NB4 (cell line): Measurements from ENCODE around the gene CCL27.

Experiments
- MAX ChIP-seq: IDR thresholded peaks from 2 replicates; pipeline ENCODE4 v1.6.1; 2011; ENCODE audit warnings: low read depth, low read length
- MYC ChIP-seq: IDR thresholded peaks from 2 replicates; pipeline ENCODE4 v1.6.1; 2011; ENCODE audit warnings: low read depth, low read length
- TF ChIP-seq, protein P1 (sequence below): IDR thresholded peaks from one replicate; pipeline ENCODE4 v1.5.1; 2012; ENCODE audit warnings: low read depth, low read length

- TF ChIP-seq MAX (no peak), MYC (no peak)
- TF ChIP-seq, protein P1, sequence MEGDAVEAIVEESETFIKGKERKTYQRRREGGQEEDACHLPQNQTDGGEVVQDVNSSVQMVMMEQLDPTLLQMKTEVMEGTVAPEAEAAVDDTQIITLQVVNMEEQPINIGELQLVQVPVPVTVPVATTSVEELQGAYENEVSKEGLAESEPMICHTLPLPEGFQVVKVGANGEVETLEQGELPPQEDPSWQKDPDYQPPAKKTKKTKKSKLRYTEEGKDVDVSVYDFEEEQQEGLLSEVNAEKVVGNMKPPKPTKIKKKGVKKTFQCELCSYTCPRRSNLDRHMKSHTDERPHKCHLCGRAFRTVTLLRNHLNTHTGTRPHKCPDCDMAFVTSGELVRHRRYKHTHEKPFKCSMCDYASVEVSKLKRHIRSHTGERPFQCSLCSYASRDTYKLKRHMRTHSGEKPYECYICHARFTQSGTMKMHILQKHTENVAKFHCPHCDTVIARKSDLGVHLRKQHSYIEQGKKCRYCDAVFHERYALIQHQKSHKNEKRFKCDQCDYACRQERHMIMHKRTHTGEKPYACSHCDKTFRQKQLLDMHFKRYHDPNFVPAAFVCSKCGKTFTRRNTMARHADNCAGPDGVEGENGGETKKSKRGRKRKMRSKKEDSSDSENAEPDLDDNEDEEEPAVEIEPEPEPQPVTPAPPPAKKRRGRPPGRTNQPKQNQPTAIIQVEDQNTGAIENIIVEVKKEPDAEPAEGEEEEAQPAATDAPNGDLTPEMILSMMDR, result no peak
Observed at GRCh38 chr9:34647651-34648050, 14.8 kb downstream of the CCL27 start.
